Stimulated activated CD8-positive, alpha-beta memory T cell treated with anti-CD3 and anti-CD28 coated beads, Interleukin-7, amount 100 ng/mL, for 24 hours (primary cell): Measurements from ENCODE around the gene HOOK2.

ENCODE experiments used
- DNase-seq: peaks from one replicate; pipeline ENCODE4 v3.0.0-alpha.2; 2020; ENCODE audit warnings: low read depth

Gene HOOK2

GRCh38 chr19:12793290-12794195, 18.2 kb upstream of the HOOK2 start:
- peak; percentile 81 for DNase-seq

- DNase-seq: no peak
Observed at GRCh38 chr19:12792853-12793289, 17.5 kb upstream of the HOOK2 start.

DNA sequence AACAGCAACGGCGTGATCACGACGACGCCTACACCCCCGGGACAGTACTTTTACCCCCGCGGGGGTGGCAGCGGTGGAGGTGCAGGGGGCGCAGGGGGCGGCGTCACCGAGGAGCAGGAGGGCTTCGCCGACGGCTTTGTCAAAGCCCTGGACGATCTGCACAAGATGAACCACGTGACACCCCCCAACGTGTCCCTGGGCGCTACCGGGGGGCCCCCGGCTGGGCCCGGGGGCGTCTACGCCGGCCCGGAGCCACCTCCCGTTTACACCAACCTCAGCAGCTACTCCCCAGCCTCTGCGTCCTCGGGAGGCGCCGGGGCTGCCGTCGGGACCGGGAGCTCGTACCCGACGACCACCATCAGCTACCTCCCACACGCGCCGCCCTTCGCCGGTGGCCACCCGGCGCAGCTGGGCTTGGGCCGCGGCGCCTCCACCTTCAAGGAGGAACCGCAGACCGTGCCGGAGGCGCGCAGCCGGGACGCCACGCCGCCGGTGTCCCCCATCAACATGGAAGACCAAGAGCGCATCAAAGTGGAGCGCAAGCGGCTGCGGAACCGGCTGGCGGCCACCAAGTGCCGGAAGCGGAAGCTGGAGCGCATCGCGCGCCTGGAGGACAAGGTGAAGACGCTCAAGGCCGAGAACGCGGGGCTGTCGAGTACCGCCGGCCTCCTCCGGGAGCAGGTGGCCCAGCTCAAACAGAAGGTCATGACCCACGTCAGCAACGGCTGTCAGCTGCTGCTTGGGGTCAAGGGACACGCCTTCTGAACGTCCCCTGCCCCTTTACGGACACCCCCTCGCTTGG, 16.9 kb upstream of the HOOK2 start:
- DNase-seq: no peak

GRCh38 chr19:12791345-12792050, 16.1 kb upstream of the HOOK2 start, which contains the start of gene JUNB:
Gene JUNB (plus strand): TSS chr19:12791486. CDS start chr19:12791772, 286 bp downstream.
- peak; percentile 86 for DNase-seq

- DNase-seq: no peak
Observed at GRCh38 chr19:12790628-12791344, 15.4 kb upstream of the HOOK2 start.

DNA sequence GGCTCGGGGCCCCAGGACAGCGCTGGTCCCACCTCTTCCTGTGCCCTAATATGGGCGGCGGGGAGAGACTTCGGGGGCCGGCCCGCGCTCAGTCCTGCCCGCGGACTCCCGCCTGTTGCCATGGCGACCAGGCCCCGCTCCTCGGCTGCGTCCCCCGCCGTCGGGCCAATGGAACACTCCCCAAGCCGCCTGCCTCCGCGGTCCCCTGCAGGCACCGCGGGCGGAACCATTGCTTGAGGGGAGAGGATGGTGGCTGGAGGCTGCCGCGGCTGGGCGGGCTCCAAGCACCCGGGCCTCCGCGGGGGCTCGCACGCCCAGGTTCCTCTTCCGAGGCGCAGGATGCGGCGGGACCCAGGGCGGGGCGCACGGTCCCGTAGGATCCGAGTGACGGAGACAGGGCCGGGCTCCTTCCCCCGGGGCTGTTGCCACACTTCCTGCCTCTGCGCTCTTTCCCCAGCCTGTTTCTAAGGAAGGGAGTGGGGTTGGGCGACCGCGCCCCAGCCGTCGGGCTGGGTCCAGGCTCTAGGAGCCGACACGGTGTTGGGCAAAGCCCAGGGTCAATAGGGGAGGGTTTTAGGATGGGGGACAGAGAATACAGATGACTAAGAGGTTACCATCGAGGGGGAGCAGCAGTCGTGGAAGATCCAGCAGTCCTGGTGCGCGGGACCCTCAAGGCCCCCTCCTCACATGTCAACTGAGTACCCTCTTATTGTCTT, 14.7 kb upstream of the HOOK2 start:
- peak; percentile 86 for DNase-seq

- no peak for DNase-seq
Observed at GRCh38 chr19:12789098-12789903, 13.9 kb upstream of the HOOK2 start.

- DNase-seq: no peak
Observed at GRCh38 chr19:12788682-12789097, 13.3 kb upstream of the HOOK2 start.

GRCh38 chr19:12788042-12788681, 12.8 kb upstream of the HOOK2 start:
- no peak for DNase-seq

DNA sequence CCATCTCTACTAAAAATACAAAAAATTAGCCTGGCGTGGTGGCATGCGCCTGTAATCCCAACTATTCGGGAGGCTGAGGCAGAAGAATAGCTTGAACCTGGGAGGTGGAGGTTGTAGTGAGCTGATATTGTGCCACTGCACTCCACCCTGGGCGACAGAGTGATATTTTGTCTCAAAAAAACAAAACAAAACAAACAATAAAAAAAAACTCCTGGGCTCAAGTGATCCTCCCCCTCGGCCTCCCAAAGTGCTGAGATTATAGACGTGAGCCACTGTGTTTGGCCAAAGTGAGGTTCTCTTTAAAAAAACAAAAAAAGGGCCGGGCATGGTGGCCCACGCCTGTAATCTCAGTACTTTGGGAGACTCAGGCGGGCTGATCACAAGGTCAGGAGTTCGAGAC, 12.1 kb upstream of the HOOK2 start:
- no peak for DNase-seq

DNA sequence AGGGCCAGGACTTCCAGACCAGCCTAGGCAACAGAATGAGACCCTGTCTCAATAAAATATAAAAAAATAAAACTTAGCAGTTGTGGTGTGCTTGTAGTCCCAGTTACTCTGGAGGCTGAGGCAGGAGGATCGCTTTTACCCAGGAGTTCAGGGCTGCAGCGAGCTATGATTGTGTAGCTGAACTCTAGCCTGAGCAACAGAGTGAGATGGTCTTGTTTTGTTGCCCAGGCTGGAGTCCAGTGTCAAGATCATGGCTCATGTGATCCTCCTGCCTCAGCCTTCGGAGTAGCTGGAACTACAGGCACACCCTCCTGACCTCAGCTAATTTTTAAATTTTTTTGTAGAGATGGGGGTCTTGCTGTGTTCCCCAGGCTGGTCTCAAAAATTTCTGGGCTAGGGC, 11.6 kb upstream of the HOOK2 start:
- no peak for DNase-seq

DNA sequence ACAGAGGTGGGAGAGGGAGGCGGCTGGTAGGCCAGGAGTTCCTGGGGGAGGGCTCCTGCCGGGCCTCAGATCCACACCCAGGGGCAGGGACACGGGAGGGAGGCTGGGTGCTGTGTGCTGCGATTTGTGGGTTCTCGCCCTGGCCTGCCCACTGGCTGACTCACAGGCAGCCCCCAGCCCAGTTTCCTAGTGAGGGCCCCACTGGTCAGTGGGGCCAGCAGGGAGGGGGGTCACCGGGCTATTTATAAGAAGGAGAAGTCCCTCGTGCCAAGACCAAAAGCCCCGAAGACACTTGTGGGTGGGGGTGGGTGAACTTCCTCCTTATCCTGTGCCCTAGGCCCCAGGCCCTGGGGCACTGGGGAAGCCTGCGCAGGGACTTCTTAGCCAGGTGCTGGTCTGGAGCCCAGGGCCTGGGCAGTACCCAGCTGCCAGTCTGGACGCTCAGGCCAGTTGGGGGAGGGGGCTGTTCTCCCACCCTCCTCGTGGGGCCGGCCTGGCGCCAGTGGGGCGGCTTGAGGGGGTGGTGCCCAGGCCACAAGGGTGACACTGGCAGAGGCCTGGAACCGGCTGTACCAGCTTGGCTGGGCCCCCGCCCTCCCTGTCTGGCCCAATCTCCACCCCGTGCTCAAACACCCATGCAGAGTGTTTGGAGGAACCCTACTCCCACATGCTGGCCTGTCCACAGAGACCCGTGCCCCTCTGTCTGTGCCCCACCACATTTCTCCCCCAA, 11.0 kb upstream of the HOOK2 start:
- no peak for DNase-seq

DNA sequence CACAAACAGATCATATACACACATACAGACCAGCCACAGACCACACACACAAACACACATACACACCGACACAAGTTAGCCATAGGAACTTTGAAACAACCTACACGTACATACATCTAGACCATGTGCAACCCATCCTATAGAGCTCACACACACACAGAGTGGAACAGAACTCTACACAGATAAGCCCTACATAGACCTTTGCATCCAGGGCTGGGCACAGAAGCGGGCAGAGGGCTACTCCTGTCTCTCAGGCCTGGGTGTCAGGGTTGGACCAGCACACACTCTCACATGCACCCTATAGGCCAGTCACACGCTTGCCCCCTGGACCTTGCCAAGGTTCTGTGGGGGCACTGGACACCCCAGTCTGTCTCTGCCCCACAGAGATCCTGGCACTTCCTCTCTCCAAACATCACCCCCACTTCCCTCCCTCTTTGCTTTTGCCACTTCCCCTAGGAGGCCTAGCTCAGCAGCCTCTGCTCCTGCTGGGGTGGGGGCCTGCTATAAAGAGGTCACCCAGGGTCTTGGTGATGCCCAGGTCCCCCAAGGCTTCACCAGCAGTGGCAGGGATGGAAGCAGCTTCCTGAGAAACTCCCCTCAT, 10.2 kb upstream of the HOOK2 start:
- no peak for DNase-seq

DNA sequence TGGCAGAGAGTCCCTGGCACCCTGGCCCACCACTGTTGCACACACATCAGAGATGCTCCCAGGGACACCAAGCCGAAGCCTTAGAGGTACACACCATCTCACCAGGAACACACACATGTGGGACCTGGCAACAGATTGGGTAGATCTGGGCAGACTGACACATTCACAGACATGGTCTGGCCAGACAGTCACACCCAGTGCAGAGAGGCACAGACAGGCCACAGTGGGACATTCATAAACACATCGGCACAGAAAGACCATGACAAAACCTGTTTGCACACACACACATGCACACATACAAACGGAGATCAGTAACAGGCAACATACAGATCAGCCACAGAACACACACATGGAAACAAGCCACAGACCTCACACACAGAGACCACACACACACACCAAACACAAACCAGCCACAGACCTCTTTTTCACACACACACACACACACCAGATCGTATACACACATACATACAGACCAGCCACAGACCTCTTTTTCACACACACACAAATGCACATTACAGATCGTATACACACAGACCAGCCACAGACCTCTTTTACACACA, 9.6 kb upstream of the HOOK2 start:
- no peak for DNase-seq

DNA sequence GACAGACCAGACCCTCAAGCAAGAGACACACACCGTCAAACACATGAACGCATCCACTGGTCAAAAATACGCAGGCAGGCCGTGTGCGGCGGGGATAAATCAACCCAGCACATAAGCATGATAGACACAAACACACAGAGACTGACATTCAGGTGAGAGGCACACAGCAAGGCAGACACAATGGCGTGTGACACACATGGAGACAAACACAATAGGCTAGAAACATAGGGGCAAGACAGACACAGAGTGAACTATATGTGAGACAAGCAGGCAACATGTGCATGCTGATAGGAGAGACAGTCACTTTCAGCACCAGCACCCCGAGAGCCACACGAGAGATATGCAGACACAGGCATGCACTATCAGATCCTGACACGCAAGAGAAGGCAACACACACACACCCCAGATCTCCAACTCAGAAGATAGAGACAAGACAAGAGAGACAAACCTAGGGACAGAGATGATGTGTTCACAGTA, 9.1 kb upstream of the HOOK2 start:
- DNase-seq: no peak

DNA sequence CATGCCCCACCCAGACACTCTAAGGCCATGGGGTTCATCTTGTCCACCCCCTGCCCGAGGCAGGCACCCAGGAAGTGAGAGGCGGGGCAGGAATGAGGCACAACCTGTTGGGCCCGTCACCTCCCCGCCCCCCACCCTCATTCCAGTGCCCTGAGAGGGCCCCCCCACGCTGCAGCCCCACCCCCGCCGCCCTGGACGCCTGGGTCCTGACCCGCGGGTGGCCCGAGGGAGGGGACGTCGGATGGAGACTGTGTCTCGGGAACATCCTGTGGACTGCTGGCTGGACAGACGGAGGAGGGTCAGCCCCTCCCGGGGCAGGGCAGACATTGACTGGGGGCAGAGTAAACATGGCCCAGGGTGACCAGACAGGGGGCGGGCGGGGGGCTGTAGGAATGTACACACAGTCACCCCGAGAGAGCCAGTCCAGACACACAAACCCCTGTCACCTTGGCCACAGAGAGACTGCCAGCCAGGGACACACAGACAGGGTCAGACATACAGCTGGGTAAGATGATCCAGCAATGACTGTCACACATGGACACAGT, 8.6 kb upstream of the HOOK2 start:
- no peak for DNase-seq

- no peak for DNase-seq
Observed at GRCh38 chr19:12783291-12783848, 8.0 kb upstream of the HOOK2 start.
